GM12878 (cell line): Measurements from ENCODE around the gene NFKBIA. TPM values are rescaled to one million over a fixed set of nuclear protein-coding genes. Genes with fewer than 3 reads are reported as not detected.

ENCODE experiments used
- ATF2 ChIP-seq: IDR thresholded peaks from 2 replicates; pipeline ENCODE4 v1.6.1; 2012; ENCODE audit warnings: low read length, inconsistent platforms
- CBFB ChIP-seq: IDR thresholded peaks from 2 replicates; pipeline ENCODE4 v1.6.1; 2016; ENCODE audit warnings: antibody characterized with exemption, low read depth
- CBX5 ChIP-seq: sonication (generic); IDR thresholded peaks from 2 replicates; pipeline ENCODE4 v1.6.1; 2016; ENCODE audit warnings: low read depth, moderate library complexity, mild to moderate bottlenecking, inconsistent platforms
- CUX1 ChIP-seq: IDR thresholded peaks from 2 replicates; pipeline ENCODE4 v1.6.1; 2012; ENCODE audit warnings: improper control_type of control experiment, low read depth, low read length; ENCODE audit not compliant: insufficient replicate concordance
- E2F4 ChIP-seq: IDR thresholded peaks from 2 replicates; pipeline ENCODE4 v1.6.1; 2012; ENCODE audit warnings: low read depth, low read length, improper control_type of control experiment
- HDGF ChIP-seq: fragments of 450-650 bp; IDR thresholded peaks from 2 replicates; pipeline ENCODE4 v1.6.1; 2016; ENCODE audit warnings: antibody characterized with exemption
- IRF3 ChIP-seq: fragments of 450-650 bp; IDR thresholded peaks from 2 replicates; pipeline ENCODE4 v1.6.1; 2014; ENCODE audit warnings: mild to moderate bottlenecking
- LARP7 ChIP-seq: fragments of 450-650 bp; IDR thresholded peaks from 2 replicates; pipeline ENCODE4 v1.6.1; 2017; ENCODE audit warnings: mild to moderate bottlenecking
- MLLT1 ChIP-seq: fragments of 450-650 bp; IDR thresholded peaks from 2 replicates; pipeline ENCODE4 v1.6.1; 2016; ENCODE audit warnings: mild to moderate bottlenecking
- MYC ChIP-seq: IDR thresholded peaks from 2 replicates; pipeline ENCODE4 v1.6.1; 2011; ENCODE audit warnings: mild to moderate bottlenecking, low read length, moderate library complexity, inconsistent platforms; ENCODE audit not compliant: insufficient read depth, insufficient replicate concordance, insufficient read length, severe bottlenecking
- PAX8 ChIP-seq: fragments of 450-650 bp; IDR thresholded peaks from 2 replicates; pipeline ENCODE4 v1.6.1; 2017; ENCODE audit warnings: mild to moderate bottlenecking, moderate library complexity
- POLR2AphosphoS5 ChIP-seq: IDR thresholded peaks from 2 replicates; pipeline ENCODE4 v1.6.1; 2011; ENCODE audit warnings: mild to moderate bottlenecking, low read length, inconsistent platforms
- SPI1 ChIP-seq: IDR thresholded peaks from 2 replicates; pipeline ENCODE4 v1.6.1; 2011; ENCODE audit warnings: low read depth, mild to moderate bottlenecking, low read length, moderate library complexity, borderline replicate concordance; ENCODE audit not compliant: insufficient read depth
- SUZ12 ChIP-seq: fragments of 200-600 bp; sonication (generic); IDR thresholded peaks from one replicate; pipeline ENCODE4 v1.6.1; 2018; ENCODE audit warnings: antibody characterized with exemption, mild to moderate bottlenecking; ENCODE audit not compliant: unreplicated experiment
- TARDBP ChIP-seq: IDR thresholded peaks from 2 replicates; pipeline ENCODE4 v1.6.1; 2016; ENCODE audit warnings: borderline replicate concordance
- TBL1XR1 ChIP-seq: IDR thresholded peaks from 2 replicates; pipeline ENCODE4 v1.6.1; 2012; ENCODE audit warnings: low read depth, low read length, improper control_type of control experiment
- TCF3 ChIP-seq: IDR thresholded peaks from 2 replicates; pipeline ENCODE4 v1.6.1; 2012; ENCODE audit warnings: low read depth, mild to moderate bottlenecking, low read length, borderline replicate concordance; ENCODE audit not compliant: insufficient read depth
- ZNF207 ChIP-seq: fragments of 450-650 bp; IDR thresholded peaks from 2 replicates; pipeline ENCODE4 v1.6.1; 2014; ENCODE audit warnings: antibody characterized with exemption, mild to moderate bottlenecking, borderline replicate concordance
- ZZZ3 ChIP-seq: IDR thresholded peaks from 2 replicates; pipeline ENCODE4 v1.6.1; 2011; ENCODE audit warnings: low read depth; ENCODE audit not compliant: control insufficient read depth, insufficient read length
- polyA plus RNA-seq, 11 experiments: library from polyadenylated mRNA; depleted of rRNA in 4 of 11; unstranded in 6 of 11; stranded (reverse) in 5 of 11; fragments of >200 nt; fragmentation: Nextera tagmentation in 4 of 11; fragmentation: Illumina TruSeq in 1 of 11; extraction: Ambion mirVana in 4 of 11; extraction: Trizol in 1 of 11; gene quantifications; 1 replicate in 1 of 11; 2 replicates in 10 of 11; pipeline versions ENCODE4 v1.2.1 to v1.2.3, GENCODE V29; 2011 to 2016; ENCODE audit warnings: inconsistent platforms in 2 of 11, missing spikeins in 2 of 11, low read depth in 1 of 11
- total RNA-seq, 4 experiments: library from RNA; depleted of rRNA in 3 of 4; stranded (reverse); fragments of >200 nt in 3 of 4; fragmentation: Illumina TruSeq in 1 of 4; extraction: Trizol in 1 of 4; gene quantifications; 2 replicates each; pipeline versions ENCODE4 v1.2.1 to v1.2.3, GENCODE V29; 2013 to 2021

The NFKBIA gene
- total and polyA plus RNA-seq, 10 of the 15 experiments (the other 5 are each of a cell fraction or from before 2014, with no cell fraction given): 123 to 419 (median 267) TPM

GRCh38 chr14:35400648-35401421 lies 3.7 kb downstream of the NFKBIA start (continued):
- TF ChIP-seq IRF3 (no peak), HDGF (no peak), SUZ12 (no peak), MYC (no peak), SPI1 (no peak), ZNF207 (no peak), PAX8 (no peak), POLR2AphosphoS5 (peak; percentile 88), CBX5 (no peak), CBFB (peak; percentile 34; the same call in 1 of the 2 replicates), TBL1XR1 (no peak), TCF3 (no peak), CUX1 (peak; percentile 37), MLLT1 (0 out of 2 replicates have a peak, but pooled peaks have one; percentile 14), ZZZ3 (no peak), E2F4 (no peak), LARP7 (0 out of 2 replicates have a peak, but pooled peaks have one; percentile 14), ATF2 (no peak; the same call in none of the 2 replicates), TARDBP (no peak)
